Right lobe of liver (tissue), 4 donors: ENCODE data around the gene FGFR2.

ENCODE experiments used
- CTCF ChIP-seq, 4 donors: fragments of 200-600 bp in 3 of 4; fragments of 450-650 bp in 1 of 4; IDR thresholded peaks; one replicate each; pipeline versions ENCODE4 v1.5.1 to v1.8.0; 2016 to 2022; ENCODE audit warnings: antibody characterized with exemption in 4 of 4, mild to moderate bottlenecking in 2 of 4
- POLR2A ChIP-seq: fragments of 450-650 bp; IDR thresholded peaks from one replicate; pipeline ENCODE4 v1.6.1; 2017; ENCODE audit warnings: antibody characterized with exemption, mild to moderate bottlenecking
- donor health status: DM: no; HTN: no; CAD: no.
- donor health status: DM: no; HTN: no; CAD: no.
- donor health status: DM: no; HTN: yes; CAD: no.

GRCh38 chr10:121599947-121600346 lies 1.7 kb upstream of the FGFR2 start:
- no peak for TF ChIP-seq CTCF (IDR thresholded peaks at IDR 0.05)
- no peak for TF ChIP-seq POLR2A
